Erythroblast (primary cell): ENCODE measurements around the gene EID2.

Source experiments
- GATA1 ChIP-seq: IDR thresholded peaks from 2 replicates; pipeline ENCODE4 v1.6.1; 2011; ENCODE audit warnings: low read depth, mild to moderate bottlenecking, control low read depth, low read length, moderate library complexity
- POLR2A ChIP-seq: IDR thresholded peaks from 2 replicates; pipeline ENCODE4 v1.6.1; 2011; ENCODE audit warnings: mild to moderate bottlenecking, low read length

DNA sequence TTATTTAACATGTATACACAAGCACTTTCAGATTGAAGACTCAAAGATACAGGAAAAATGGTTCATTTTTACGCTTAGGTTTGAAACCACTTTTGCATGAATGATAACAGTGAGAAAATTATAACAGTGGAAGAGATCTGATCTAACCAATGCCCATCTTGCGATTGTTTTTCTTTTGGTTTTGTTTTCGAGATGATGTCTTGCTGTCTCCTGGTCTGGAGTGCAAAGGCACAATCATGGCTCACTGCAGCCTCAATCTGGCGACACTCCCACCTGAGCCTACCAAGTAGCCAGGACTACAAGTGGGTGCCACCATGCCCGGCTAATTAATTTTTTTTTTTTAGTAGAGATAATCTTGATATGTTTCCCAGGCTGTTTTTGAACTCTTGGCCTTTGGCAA, 10.2 kb upstream of the EID2 start:
- no peak for TF ChIP-seq POLR2A
- no peak for TF ChIP-seq GATA1
